Measurements from ENCODE around the gene OSMR.

Gene OSMR

DNA sequence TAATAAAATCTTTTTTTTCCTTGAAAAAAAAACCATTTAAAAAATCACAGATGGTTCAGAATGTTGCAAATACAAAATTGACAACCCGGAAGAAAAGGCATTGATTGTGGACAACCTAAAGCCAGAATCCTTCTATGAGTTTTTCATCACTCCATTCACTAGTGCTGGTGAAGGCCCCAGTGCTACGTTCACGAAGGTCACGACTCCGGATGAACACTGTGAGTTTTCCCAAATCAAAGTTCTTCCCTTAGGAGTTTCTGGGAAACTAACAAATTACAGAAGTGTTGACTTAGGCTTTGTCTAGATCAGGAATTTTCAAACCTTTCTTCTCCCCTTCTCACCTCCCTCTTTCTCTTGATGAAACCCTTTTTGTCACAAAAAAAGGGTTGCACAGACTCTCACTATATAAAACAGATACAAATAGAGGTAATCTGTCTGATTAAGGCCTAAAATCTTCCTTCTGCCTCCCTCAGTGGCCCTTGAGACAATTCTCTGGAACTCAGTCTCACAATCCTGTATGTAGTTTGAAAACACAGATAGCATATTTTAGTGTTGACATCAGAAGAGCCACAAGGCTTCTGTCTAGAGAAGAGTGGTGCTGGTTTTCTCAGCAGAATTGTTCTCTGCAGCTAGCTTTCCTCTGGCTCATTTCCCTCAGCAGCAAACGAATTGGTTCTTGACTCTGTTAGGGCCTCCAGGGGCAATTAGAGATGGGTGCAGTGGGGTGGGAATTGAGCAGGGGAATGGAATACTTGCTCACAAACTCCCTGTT is 79.5 kb downstream of the OSMR start:
- H3K4me1 ChIP-seq = no peaks in the 10 kb centered on the region
- no peaks in the 10 kb centered on the region for H3K79me2 ChIP-seq
- H3K27ac ChIP-seq = no peak overlapping the region
- no peak overlapping the region for H3K4me2 ChIP-seq (ENCODE audit: low read length)
- no peak overlapping the region for H3K9ac ChIP-seq
- H2AFZ ChIP-seq = no peak overlapping the region
- no peaks in the 10 kb centered on the region for H3K27me3 ChIP-seq (ENCODE audit: control insufficient read depth, insufficient read depth, low read length)
- H3K4me3 ChIP-seq (ENCODE audit: low read depth, low read length) = no peak overlapping the region
- H3K9me3 ChIP-seq (ENCODE audit: control insufficient read depth, low read length) = no peaks in the 10 kb centered on the region
- no peaks in the 10 kb centered on the region for H3K36me3 ChIP-seq (ENCODE audit: control insufficient read depth, insufficient read depth, low read length)
- TF ChIP-seq, protein P1, sequence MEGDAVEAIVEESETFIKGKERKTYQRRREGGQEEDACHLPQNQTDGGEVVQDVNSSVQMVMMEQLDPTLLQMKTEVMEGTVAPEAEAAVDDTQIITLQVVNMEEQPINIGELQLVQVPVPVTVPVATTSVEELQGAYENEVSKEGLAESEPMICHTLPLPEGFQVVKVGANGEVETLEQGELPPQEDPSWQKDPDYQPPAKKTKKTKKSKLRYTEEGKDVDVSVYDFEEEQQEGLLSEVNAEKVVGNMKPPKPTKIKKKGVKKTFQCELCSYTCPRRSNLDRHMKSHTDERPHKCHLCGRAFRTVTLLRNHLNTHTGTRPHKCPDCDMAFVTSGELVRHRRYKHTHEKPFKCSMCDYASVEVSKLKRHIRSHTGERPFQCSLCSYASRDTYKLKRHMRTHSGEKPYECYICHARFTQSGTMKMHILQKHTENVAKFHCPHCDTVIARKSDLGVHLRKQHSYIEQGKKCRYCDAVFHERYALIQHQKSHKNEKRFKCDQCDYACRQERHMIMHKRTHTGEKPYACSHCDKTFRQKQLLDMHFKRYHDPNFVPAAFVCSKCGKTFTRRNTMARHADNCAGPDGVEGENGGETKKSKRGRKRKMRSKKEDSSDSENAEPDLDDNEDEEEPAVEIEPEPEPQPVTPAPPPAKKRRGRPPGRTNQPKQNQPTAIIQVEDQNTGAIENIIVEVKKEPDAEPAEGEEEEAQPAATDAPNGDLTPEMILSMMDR (IDR thresholded peaks at IDR 0.05) = no peak

DNA sequence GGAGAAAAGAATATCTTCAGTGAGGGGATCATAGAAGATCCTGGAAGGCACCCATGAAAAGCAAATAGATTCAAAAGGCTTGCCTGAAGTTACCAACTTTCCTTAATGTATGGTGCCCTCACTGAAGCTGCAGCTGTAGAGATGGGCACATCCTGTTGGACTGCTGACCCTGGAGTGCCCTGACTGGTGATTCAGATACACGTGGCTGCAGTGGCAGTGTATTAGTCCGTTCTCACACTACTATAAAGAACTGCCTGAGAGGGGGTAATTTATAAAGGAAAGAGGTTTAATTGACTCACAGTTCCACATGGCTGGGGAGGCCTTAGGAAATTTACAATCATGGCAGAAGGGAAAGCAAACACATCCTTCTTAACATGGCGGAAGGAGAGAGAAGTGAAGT is 80.3 kb downstream of the OSMR start:
- Histone ChIP-seq H3K4me2 (ENCODE audit: low read length) (no peak overlapping the region), H3K27me3 (ENCODE audit: control insufficient read depth, insufficient read depth, low read length) (no peaks in the 10 kb centered on the region), H3K79me2 (no peaks in the 10 kb centered on the region), H3K4me1 (no peaks in the 10 kb centered on the region), H2AFZ (no peak overlapping the region), H3K9ac (no peak overlapping the region), H3K9me3 (ENCODE audit: control insufficient read depth, low read length) (no peaks in the 10 kb centered on the region), H3K27ac (no peak overlapping the region), H3K36me3 (ENCODE audit: control insufficient read depth, insufficient read depth, low read length) (no peaks in the 10 kb centered on the region), H3K4me3 (ENCODE audit: low read depth, low read length) (no peak overlapping the region)
- TF ChIP-seq, protein P1 (IDR thresholded peaks at IDR 0.05) = no peak

DNA sequence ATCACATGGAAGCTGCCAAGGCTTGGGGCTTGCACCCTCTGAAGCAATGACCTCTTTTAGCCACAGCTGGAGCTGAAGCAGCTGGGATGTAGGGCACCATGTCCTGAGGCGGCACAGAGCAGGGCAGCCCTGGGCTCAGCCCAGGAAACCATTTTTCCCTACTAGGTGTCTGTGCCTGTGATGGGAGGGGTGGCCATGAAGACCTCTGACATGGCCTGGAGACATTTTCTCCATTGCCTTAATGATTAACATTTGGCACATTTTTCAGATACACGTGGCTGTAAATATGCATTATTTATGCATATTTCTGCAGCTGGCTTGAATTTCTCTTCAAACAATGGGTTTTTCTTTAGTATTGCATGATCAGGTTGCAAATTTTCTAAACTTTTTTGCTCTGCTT is 81.7 kb downstream of the OSMR start:
- Histone ChIP-seq H3K79me2 (no peaks in the 10 kb centered on the region), H3K9me3 (ENCODE audit: control insufficient read depth, low read length) (no peaks in the 10 kb centered on the region), H3K9ac (no peak overlapping the region), H3K4me1 (no peaks in the 10 kb centered on the region), H3K4me3 (ENCODE audit: low read depth, low read length) (no peak overlapping the region), H3K36me3 (ENCODE audit: control insufficient read depth, insufficient read depth, low read length) (no peaks in the 10 kb centered on the region), H3K27ac (no peak overlapping the region), H3K4me2 (ENCODE audit: low read length) (no peak overlapping the region), H3K27me3 (ENCODE audit: control insufficient read depth, insufficient read depth, low read length) (no peaks in the 10 kb centered on the region), H2AFZ (no peak overlapping the region)
- TF ChIP-seq, protein P1 (IDR thresholded peaks at IDR 0.05) = no peak

DNA sequence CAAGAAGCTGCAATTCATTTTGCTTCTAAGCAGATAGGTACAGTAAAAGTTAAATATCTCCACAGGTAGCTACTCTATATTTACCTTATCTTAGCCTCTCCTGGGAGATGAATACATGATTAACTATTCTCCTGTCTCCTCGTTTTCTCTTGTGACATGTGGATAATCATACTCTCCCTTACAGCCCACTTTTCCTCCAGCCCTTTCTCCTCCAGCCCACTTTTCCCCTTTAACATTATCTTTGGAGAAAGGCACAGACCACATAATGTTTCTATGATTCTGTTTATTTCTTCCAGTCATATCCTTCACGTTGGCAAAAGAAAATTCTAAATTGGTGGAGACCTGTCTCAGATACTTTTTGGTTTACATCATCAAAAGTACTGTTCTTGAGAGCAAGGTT is 84.0 kb downstream of the OSMR start:
- Histone ChIP-seq H3K4me1 (no peaks in the 10 kb centered on the region), H3K36me3 (ENCODE audit: control insufficient read depth, insufficient read depth, low read length) (no peaks in the 10 kb centered on the region), H3K9me3 (ENCODE audit: control insufficient read depth, low read length) (no peaks in the 10 kb centered on the region), H3K27me3 (ENCODE audit: control insufficient read depth, insufficient read depth, low read length) (no peaks in the 10 kb centered on the region), H3K9ac (no peak overlapping the region), H3K79me2 (no peaks in the 10 kb centered on the region), H3K4me2 (ENCODE audit: low read length) (no peak overlapping the region), H2AFZ (no peak overlapping the region), H3K4me3 (ENCODE audit: low read depth, low read length) (no peak overlapping the region), H3K27ac (no peak overlapping the region)
- TF ChIP-seq, protein P1 (IDR thresholded peaks at IDR 0.05) = no peak

DNA sequence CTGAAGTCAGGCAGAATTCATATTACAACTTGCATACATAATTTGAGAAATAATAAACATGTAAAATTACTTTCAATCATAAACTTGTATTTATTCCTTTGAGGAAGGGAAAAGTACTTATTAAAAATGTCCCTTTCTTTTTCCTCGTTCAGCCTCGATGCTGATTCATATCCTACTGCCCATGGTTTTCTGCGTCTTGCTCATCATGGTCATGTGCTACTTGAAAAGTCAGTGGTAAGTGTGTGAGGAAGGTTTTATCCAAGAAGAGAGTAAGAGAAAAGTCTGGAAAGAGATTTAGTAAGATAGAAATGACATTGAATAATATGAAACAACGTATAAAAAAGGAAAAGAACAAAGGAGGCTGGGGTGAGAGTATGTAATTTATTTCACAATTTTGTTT is 85.9 kb downstream of the OSMR start:
- TF ChIP-seq, protein P1 (IDR thresholded peaks at IDR 0.05) = no peak
- H3K4me3 ChIP-seq (ENCODE audit: low read depth, low read length) = no peak overlapping the region
- H3K4me1 ChIP-seq = no peaks in the 10 kb centered on the region
- no peaks in the 10 kb centered on the region for H3K79me2 ChIP-seq
- no peak overlapping the region for H3K4me2 ChIP-seq (ENCODE audit: low read length)
- H2AFZ ChIP-seq = no peak overlapping the region
- H3K27me3 ChIP-seq (ENCODE audit: control insufficient read depth, insufficient read depth, low read length) = no peaks in the 10 kb centered on the region
- H3K36me3 ChIP-seq (ENCODE audit: control insufficient read depth, insufficient read depth, low read length) = no peaks in the 10 kb centered on the region
- no peaks in the 10 kb centered on the region for H3K9me3 ChIP-seq (ENCODE audit: control insufficient read depth, low read length)
- no peak overlapping the region for H3K9ac ChIP-seq
- no peak overlapping the region for H3K27ac ChIP-seq
